Loucy (cell line): ENCODE measurements around the gene RARB.

ENCODE experiments used
- EZH2phosphoT487 ChIP-seq: fragments of 200-600 bp; IDR thresholded peaks from 2 replicates; pipeline ENCODE4 v1.6.1; 2018; ENCODE audit warnings: antibody characterized with exemption, mild to moderate bottlenecking, moderate library complexity, borderline replicate concordance
- TF ChIP-seq, protein P1 (sequence below): fragments of 200-600 bp; sonication (generic); conservative IDR thresholded peaks from 2 replicates; pipeline ENCODE4 v1.5.1; 2014; ENCODE audit warnings: mild to moderate bottlenecking, antibody characterized with exemption, low read length

DNA sequence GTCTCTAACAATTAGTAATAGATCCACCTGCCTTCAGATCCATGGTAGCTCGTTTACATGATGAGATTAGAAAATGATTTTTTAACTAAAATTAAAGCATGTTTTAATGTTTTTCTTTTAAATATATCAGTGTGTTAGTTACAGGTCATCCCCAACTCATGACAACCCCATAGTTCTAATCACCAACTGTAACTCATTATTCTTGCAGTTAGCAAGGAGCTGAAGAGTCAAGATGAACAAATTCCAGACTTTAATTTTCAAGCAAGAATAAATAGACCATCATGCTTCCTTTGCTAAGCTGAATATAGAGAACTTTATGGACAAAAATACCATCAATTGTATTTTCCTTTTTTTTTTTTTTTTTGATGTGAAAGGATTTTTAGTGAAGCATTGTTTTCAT lies 135.5 kb downstream of the RARB start:
- TF ChIP-seq, protein P1, sequence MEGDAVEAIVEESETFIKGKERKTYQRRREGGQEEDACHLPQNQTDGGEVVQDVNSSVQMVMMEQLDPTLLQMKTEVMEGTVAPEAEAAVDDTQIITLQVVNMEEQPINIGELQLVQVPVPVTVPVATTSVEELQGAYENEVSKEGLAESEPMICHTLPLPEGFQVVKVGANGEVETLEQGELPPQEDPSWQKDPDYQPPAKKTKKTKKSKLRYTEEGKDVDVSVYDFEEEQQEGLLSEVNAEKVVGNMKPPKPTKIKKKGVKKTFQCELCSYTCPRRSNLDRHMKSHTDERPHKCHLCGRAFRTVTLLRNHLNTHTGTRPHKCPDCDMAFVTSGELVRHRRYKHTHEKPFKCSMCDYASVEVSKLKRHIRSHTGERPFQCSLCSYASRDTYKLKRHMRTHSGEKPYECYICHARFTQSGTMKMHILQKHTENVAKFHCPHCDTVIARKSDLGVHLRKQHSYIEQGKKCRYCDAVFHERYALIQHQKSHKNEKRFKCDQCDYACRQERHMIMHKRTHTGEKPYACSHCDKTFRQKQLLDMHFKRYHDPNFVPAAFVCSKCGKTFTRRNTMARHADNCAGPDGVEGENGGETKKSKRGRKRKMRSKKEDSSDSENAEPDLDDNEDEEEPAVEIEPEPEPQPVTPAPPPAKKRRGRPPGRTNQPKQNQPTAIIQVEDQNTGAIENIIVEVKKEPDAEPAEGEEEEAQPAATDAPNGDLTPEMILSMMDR = no peak
- no peak for TF ChIP-seq EZH2phosphoT487
